K562 (cell line): ENCODE data around the gene SENP7. TPM values are rescaled to one million over a fixed set of nuclear protein-coding genes. Genes with fewer than 3 reads are reported as not detected.

Experiments used
- ATAC-seq: fragments of 200-7000 bp; cut with Tn5 transposase; 3 replicates; pipeline ENCODE4 v1.9.1; 2020; ENCODE audit warnings: moderate library complexity
- BruUV-seq: library from RNA; stranded (reverse); fragments of 400-500 nt; replicated peaks from 2 replicates; lab custom pipeline; 2021; lab: Mats Ljungman, UMichigan
- CTCF ChIA-PET: fragments of 300-600 bp; formaldehyde crosslinking; extraction: SDS; loops from one replicate; lab custom pipeline; 2021; ENCODE audit warnings: low intra/inter-chr PET ratio; lab: Yijun Ruan, JAX
- POLR2A ChIA-PET: fragments of 300-600, 350-650 bp; sonication (Branson Sonifier 250); formaldehyde crosslinking; extraction: SDS; loops from one replicate; lab custom pipeline; 2021; ENCODE audit warnings: antibody characterized with exemption, inconsistent platforms; lab: Yijun Ruan, JAX
- DNase-seq, 4 experiments: peaks; one replicate each; pipeline versions ENCODE4 v3.0.0 to v3.0.0-alpha.2; 2011 to 2018; ENCODE audit warnings: low spot score in 3 of 4, mixed read lengths in 3 of 4; ENCODE audit errors: extremely low read depth in 1 of 4
- FAIRE-seq: peaks from 2 replicates; lab custom pipeline; 2011; peaks lifted over from hg19 to GRCh38; lab: Jason Lieb, UNC
- H2AFZ ChIP-seq: 2 replicates; pipeline ENCODE4 v1.6.0; 2011; ENCODE audit warnings: low read depth, low read length, control low read depth, inconsistent platforms
- H3K27ac ChIP-seq: fragments of 200-600 bp; 3 replicates; pipeline ENCODE4 v1.8.0; 2011; ENCODE audit warnings: low read depth, mild to moderate bottlenecking, control low read depth, inconsistent platforms, low read length, moderate library complexity, mixed read lengths; ENCODE audit errors: extremely low read depth
- H3K27me3 ChIP-seq, 2 experiments: fragments of 300-600 bp in 1 of 2; 2 replicates in 1 of 2; 3 replicates in 1 of 2; pipeline versions ENCODE4 v1.6.0 to v1.8.0; 2011; ENCODE audit warnings: inconsistent platforms in 2 of 2, low read length in 2 of 2, mild to moderate bottlenecking in 1 of 2, mixed read lengths in 1 of 2, moderate library complexity in 1 of 2; ENCODE audit not compliant: control insufficient read depth in 2 of 2, insufficient read depth in 2 of 2
- H3K36me3 ChIP-seq: fragments of 300-600 bp; 3 replicates; pipeline ENCODE4 v1.8.0; 2011; ENCODE audit warnings: mild to moderate bottlenecking, low read length, inconsistent platforms; ENCODE audit not compliant: control insufficient read depth, insufficient read depth
- H3K4me1 ChIP-seq, 2 experiments: fragments of 200-600 bp in 1 of 2; replicated peaks in 1 of 2; 2 replicates in 1 of 2; 3 replicates in 1 of 2; pipeline versions ENCODE4 v1.5.1 to v1.8.0; 2011; ENCODE audit warnings: inconsistent platforms in 2 of 2, low read length in 2 of 2, mild to moderate bottlenecking in 1 of 2, mixed read lengths in 1 of 2, moderate library complexity in 1 of 2; ENCODE audit not compliant: control insufficient read depth in 2 of 2, insufficient read depth in 2 of 2
- H3K4me2 ChIP-seq: 2 replicates; pipeline ENCODE4 v1.6.1; 2011; ENCODE audit warnings: low read length, control low read depth, inconsistent platforms, mixed read lengths; ENCODE audit not compliant: insufficient read depth
- H3K4me3 ChIP-seq: fragments of 200-600 bp; sonication (generic), shearing (Covaris generic); 2 replicates; pipeline ENCODE4 v1.5.1; 2016; ENCODE audit warnings: control low read depth, inconsistent platforms
- H3K79me2 ChIP-seq: fragments of 200-600 bp; 3 replicates; pipeline ENCODE4 v1.8.0; 2011; ENCODE audit warnings: low read length, inconsistent platforms; ENCODE audit not compliant: control insufficient read depth, insufficient read depth
- H3K9ac ChIP-seq, 2 experiments: 2 replicates each; pipeline versions ENCODE4 v1.6.0 to v1.6.1; 2011; ENCODE audit warnings: low read depth in 2 of 2, low read length in 2 of 2, control low read depth in 1 of 2, inconsistent platforms in 1 of 2, mild to moderate bottlenecking in 1 of 2, mixed read lengths in 1 of 2; ENCODE audit not compliant: insufficient read depth in 1 of 2
- H3K9me1 ChIP-seq: one replicate; pipeline ENCODE4 v1.6.0; 2011; ENCODE audit warnings: inconsistent platforms, mild to moderate bottlenecking, low read length, moderate library complexity; ENCODE audit not compliant: control insufficient read depth, insufficient read depth
- H3K9me3 ChIP-seq: replicated peaks from 2 replicates; pipeline ENCODE4 v1.5.1; 2011; ENCODE audit warnings: low read depth, low read length, inconsistent platforms; ENCODE audit not compliant: control insufficient read depth, insufficient read depth
- H4K20me1 ChIP-seq: replicated peaks from 2 replicates; pipeline ENCODE4 v1.6.1; 2011; ENCODE audit warnings: low read length, inconsistent platforms, mixed read lengths; ENCODE audit not compliant: control insufficient read depth, insufficient read depth
- REST ChIP-seq, 2 experiments: fragments of 450-650 bp; formaldehyde crosslinking in 1 of 2; IDR thresholded peaks; 2 replicates each; pipeline versions ENCODE4 v1.4.0 to v1.6.1; 2014 to 2020; ENCODE audit warnings: mild to moderate bottlenecking in 2 of 2, borderline replicate concordance in 1 of 2, low read depth in 1 of 2
- WGBS: fragments of 100-300 bp; shearing (Covaris generic); methylation state at CpG from one replicate; pipeline ENCODE4 v1.1.6; 2016; ENCODE audit warnings: low coverage, mixed read lengths; ENCODE audit not compliant: insufficient coverage; ENCODE audit errors: missing lambda C conversion rate; 5-methylcytosine and 5-hydroxymethylcytosine counted together
- in situ Hi-C: fragments of 300-500 bp; cut with MboI; formaldehyde crosslinking; loops from 4 replicates; pipeline ENCODE4 v1.15.0; 2018; ENCODE audit warnings: inconsistent platforms, mixed read lengths
- intact Hi-C: fragments of 100-400 bp; cut with micrococcal nuclease; formaldehyde crosslinking; loops from 2 replicates; pipeline ENCODE4 v1.14.2; 2022
- polyA plus RNA-seq, 8 experiments: library from polyadenylated mRNA; depleted of rRNA in 4 of 8; stranded (reverse) in 5 of 8; unstranded in 3 of 8; fragments of >200 nt; fragmentation: Nextera tagmentation in 2 of 8; fragmentation: Illumina TruSeq in 1 of 8; extraction: Ambion mirVana in 2 of 8; extraction: Trizol in 1 of 8; gene quantifications; 2 replicates each; pipeline versions ENCODE4 v1.2.1 to v1.2.3, GENCODE V29; 2011 to 2014; ENCODE audit warnings: inconsistent platforms in 1 of 8, missing spikeins in 1 of 8
- total RNA-seq, 7 experiments: library from RNA; depleted of rRNA in 6 of 7; stranded (reverse); fragments of >200 nt in 6 of 7; fragmentation: Illumina TruSeq in 2 of 7; extraction: Trizol in 2 of 7; gene quantifications; 2 replicates each; pipeline versions ENCODE4 v1.2.1 to v1.2.3, GENCODE V29; 2011 to 2021; ENCODE audit warnings: low replicate concordance in 1 of 7

SENP7 gene
- total and polyA plus RNA-seq, 9 of the 15 experiments (the other 6 are each of a cell fraction or from before 2014, with no cell fraction given): 4.1 to 21.9 (median 10.7) TPM

- intact Hi-C loops (no loop called here), in situ Hi-C loops (no loop called here)
- ChIA-PET CTCF (no interaction called here), POLR2A (interaction anchor here (1.8 kb wide), 1 partner anchor 9 kb away, joined by 4 read pairs; no protein-coding TSS in a partner anchor)
- H4K20me1 ChIP-seq: no peaks in the 10 kb centered on the region
- TF ChIP-seq REST (IDR thresholded peaks at IDR 0.05; ENCODE audit: borderline replicate concordance): no peak
- no peak for TF ChIP-seq REST (CRISPR knock-in tag; IDR thresholded peaks at IDR 0.05; ENCODE audit: low read depth)
- no peaks in the 10 kb centered on the region for H3K4me1 ChIP-seq
- DNase-seq (no peak), ATAC-seq (no peak), FAIRE-seq (no peak)
- H3K4me2 ChIP-seq: no peak overlapping the region
- H3K27me3 ChIP-seq: no peaks in the 10 kb centered on the region
- H3K36me3 ChIP-seq: no peaks in the 10 kb centered on the region
- no TSS peak for BruUV-seq
- no peak overlapping the region for H3K27ac ChIP-seq
- no peak overlapping the region for H3K9ac ChIP-seq
- no peaks in the 10 kb centered on the region for H3K79me2 ChIP-seq
- H3K9me3 ChIP-seq: no peaks in the 10 kb centered on the region
- H3K4me3 ChIP-seq: no peak overlapping the region
- H2AFZ ChIP-seq: no peak overlapping the region
- H3K9me1 ChIP-seq: no peaks in the 10 kb centered on the region
- WGBS: 25% methylated on average over 2 of the region's 2 CpGs
Measured at GRCh38 chr3:101312545-101312944, 200.5 kb downstream of the SENP7 start.
